Osteoblast (primary cell): ENCODE results near the gene ATP11A. TPM values are rescaled to one million over a fixed set of nuclear protein-coding genes. Genes with fewer than 3 reads are reported as not detected.

ENCODE experiments used
- DNase-seq: peaks from one replicate; pipeline ENCODE4 v3.0.0; 2011; ENCODE audit warnings: low spot score, mixed read lengths; ENCODE audit not compliant: insufficient read length; ENCODE audit errors: missing footprints
- H2AFZ ChIP-seq: 2 replicates; pipeline ENCODE4 v1.6.0; 2011; ENCODE audit warnings: mild to moderate bottlenecking, low read length
- H3K27ac ChIP-seq: 2 replicates; pipeline ENCODE4 v1.5.1; 2011; ENCODE audit warnings: mild to moderate bottlenecking, low read depth, low read length, moderate library complexity
- H3K27me3 ChIP-seq: 2 replicates; pipeline ENCODE4 v1.6.0; 2012; ENCODE audit warnings: mild to moderate bottlenecking, control low read depth, inconsistent platforms, low read length, moderate library complexity; ENCODE audit not compliant: insufficient read depth
- H3K36me3 ChIP-seq: 2 replicates; pipeline ENCODE4 v1.5.1; 2011; ENCODE audit warnings: mild to moderate bottlenecking, low read length, control low read depth, moderate library complexity; ENCODE audit not compliant: insufficient read depth
- H3K4me1 ChIP-seq: 2 replicates; pipeline ENCODE4 v1.5.1; 2011; ENCODE audit warnings: mild to moderate bottlenecking, low read length, control low read depth, moderate library complexity; ENCODE audit not compliant: insufficient read depth
- H3K4me2 ChIP-seq: 2 replicates; pipeline ENCODE4 v1.6.0; 2011; ENCODE audit warnings: mild to moderate bottlenecking, low read length; ENCODE audit not compliant: insufficient read depth
- H3K4me3 ChIP-seq: fragments of 200-600 bp; sonication (generic); 3 replicates; pipeline ENCODE4 v1.5.1; 2012; ENCODE audit warnings: mild to moderate bottlenecking, low read length, inconsistent platforms; ENCODE audit not compliant: insufficient read depth
- H3K79me2 ChIP-seq: 2 replicates; pipeline ENCODE4 v1.6.0; 2012; ENCODE audit warnings: mild to moderate bottlenecking, low read length, control low read depth, inconsistent platforms; ENCODE audit not compliant: insufficient read depth
- H3K9me3 ChIP-seq: 2 replicates; pipeline ENCODE4 v1.5.1; 2011; ENCODE audit warnings: low read depth, low read length, control low read depth
- H4K20me1 ChIP-seq: 2 replicates; pipeline ENCODE4 v1.6.0; 2012; ENCODE audit warnings: mild to moderate bottlenecking, low read length, control low read depth; ENCODE audit not compliant: insufficient read depth
- CTCF ChIP-seq: IDR thresholded peaks from 2 replicates; pipeline ENCODE4 v1.5.1; 2011; ENCODE audit warnings: mild to moderate bottlenecking, low read depth, low read length, moderate library complexity; ENCODE audit errors: extremely low read depth
- total RNA-seq: library from RNA; depleted of rRNA; stranded (reverse); fragments of >200 nt; gene quantifications from 2 replicates; pipeline ENCODE4 v1.2.3, GENCODE V29; 2012

Gene ATP11A
- total RNA-seq, 1 donor, result 7.6 TPM

GRCh38 chr13:112887151-112887550 is 197.3 kb downstream of the ATP11A start:
- peaks cover 11% of the 10 kb centered on the region for H3K27me3 ChIP-seq
- H3K4me2 ChIP-seq, result no peak overlapping the region
- no peak for TF ChIP-seq CTCF
- no peak overlapping the region for H2AFZ ChIP-seq
- H3K27ac ChIP-seq, result no peak overlapping the region
- no peaks in the 10 kb centered on the region for H3K9me3 ChIP-seq
- no peaks in the 10 kb centered on the region for H3K79me2 ChIP-seq
- H3K4me1 ChIP-seq, result no peaks in the 10 kb centered on the region
- no peaks in the 10 kb centered on the region for H4K20me1 ChIP-seq
- DNase-seq, result no peak
- no peaks in the 10 kb centered on the region for H3K36me3 ChIP-seq
- no peak overlapping the region for H3K4me3 ChIP-seq

GRCh38 chr13:112887557-112887991 is 197.7 kb downstream of the ATP11A start:
- Histone ChIP-seq H3K9me3 (no peaks in the 10 kb centered on the region), H3K4me2 (no peak overlapping the region), H3K27ac (no peak overlapping the region), H3K79me2 (no peaks in the 10 kb centered on the region), H2AFZ (no peak overlapping the region), H3K36me3 (no peaks in the 10 kb centered on the region), H3K27me3 (peaks cover 16% of the 10 kb centered on the region), H3K4me3 (no peak overlapping the region), H3K4me1 (no peaks in the 10 kb centered on the region), H4K20me1 (no peaks in the 10 kb centered on the region)
- no peak for TF ChIP-seq CTCF
- DNase-seq, result no peak

GRCh38 chr13:112888238-112889111 is 198.6 kb downstream of the ATP11A start:
- H3K79me2 ChIP-seq, result no peaks in the 10 kb centered on the region
- TF ChIP-seq CTCF, result no peak
- no peak overlapping the region for H2AFZ ChIP-seq
- no peaks in the 10 kb centered on the region for H3K4me1 ChIP-seq
- no peaks in the 10 kb centered on the region for H3K9me3 ChIP-seq
- H4K20me1 ChIP-seq, result no peaks in the 10 kb centered on the region
- no peaks in the 10 kb centered on the region for H3K36me3 ChIP-seq
- H3K27ac ChIP-seq, result no peak overlapping the region
- no peak overlapping the region for H3K4me2 ChIP-seq
- no peak overlapping the region for H3K4me3 ChIP-seq
- DNase-seq, result no peak
- H3K27me3 ChIP-seq, result peaks cover 25% of the 10 kb centered on the region
